GM10248 (cell line): Measurements from ENCODE around the gene WNT5A.

Experiments used
- CTCF ChIA-PET: fragments of 300-600 bp; sonication (Branson Sonifier 250); formaldehyde crosslinking; extraction: SDS; loops from one replicate; lab custom pipeline; 2021; ENCODE audit warnings: antibody characterized with exemption; lab: Yijun Ruan, JAX
- POLR2A ChIA-PET: fragments of 350-650 bp; sonication (Branson Sonifier 250); formaldehyde crosslinking; extraction: SDS; loops from one replicate; lab custom pipeline; 2020; ENCODE audit warnings: antibody characterized with exemption; lab: Yijun Ruan, JAX
- DNase-seq: peaks from one replicate; pipeline ENCODE4 v3.0.0; 2012; ENCODE audit errors: extremely low spot score
- CTCF ChIP-seq: IDR thresholded peaks from 2 replicates; pipeline ENCODE4 v1.5.1; 2012; ENCODE audit warnings: mild to moderate bottlenecking, low read depth; ENCODE audit errors: extremely low read depth, missing control alignments, control extremely low read depth

Gene WNT5A

GRCh38 chr3:55488398-55489055, 1.4 kb upstream of the WNT5A start:
- POLR2A ChIA-PET: no interaction called here
- no peak for TF ChIP-seq CTCF
- peak; percentile 76 for DNase-seq
- CTCF ChIA-PET: interaction anchor here (2.6 to 5.5 kb wide), 3 partner anchors 229 to 258 kb away, joined by 15 to 43 read pairs (median 28); no protein-coding TSS in a partner anchor

GRCh38 chr3:55487381-55488241, 505 bp upstream of the WNT5A start:
- TF ChIP-seq CTCF: peak; percentile 7
- ChIA-PET POLR2A (no interaction called here), CTCF (interaction anchor here (0.7 to 5.5 kb wide), 6 partner anchors 9 to 258 kb away, joined by 3 to 43 read pairs (median 10); no protein-coding TSS in a partner anchor)
- peak; percentile 44 for DNase-seq

GRCh38 chr3:55486101-55486856, 827 bp downstream of the WNT5A start:
- no peak for TF ChIP-seq CTCF
- ChIA-PET POLR2A (no interaction called here), CTCF (interaction anchor here (2.6 to 5.5 kb wide), 3 partner anchors 232 to 260 kb away, joined by 15 to 43 read pairs (median 28); no protein-coding TSS in a partner anchor)
- no peak for DNase-seq

- POLR2A ChIA-PET: no interaction called here
- DNase-seq: peak; percentile 86
- CTCF ChIA-PET: interaction anchor here (0.7 to 5.5 kb wide), 5 partner anchors 35 to 766 kb away, joined by 3 to 43 read pairs (median 3); no protein-coding TSS in a partner anchor
- peak; percentile 73 for TF ChIP-seq CTCF
Measured at GRCh38 chr3:55484801-55485791, 2.0 kb downstream of the WNT5A start.

GRCh38 chr3:55484191-55484689, 2.9 kb downstream of the WNT5A start:
- no peak for DNase-seq
- POLR2A ChIA-PET: no interaction called here
- CTCF ChIA-PET: interaction anchor here (0.7 to 5.5 kb wide), 5 partner anchors 34 to 767 kb away, joined by 3 to 43 read pairs (median 3); no protein-coding TSS in a partner anchor
- no peak for TF ChIP-seq CTCF
